HCT116 (cell line): ENCODE data around the gene KCNQ4.
A peak's percentile ranks its signal among the peaks of the same experiment; 100 is the strongest.

Experiments
- CTCF ChIP-seq, 3 experiments: fragments of 200-600 bp in 1 of 3; sonication (generic) in 1 of 3; IDR thresholded peaks in 2 of 3; conservative IDR thresholded peaks in 1 of 3; 2 replicates each; pipeline ENCODE4 v1.5.1; 2012 to 2017; ENCODE audit warnings: low read depth in 2 of 3, low read length in 2 of 3, antibody characterized with exemption in 1 of 3, borderline replicate concordance in 1 of 3, control low read depth in 1 of 3, mild to moderate bottlenecking in 1 of 3, mixed read lengths in 1 of 3, mixed run types in 1 of 3, moderate library complexity in 1 of 3; ENCODE audit not compliant: insufficient read depth in 1 of 3
- EZH2 ChIP-seq: fragments of 200-600 bp; sonication (generic); IDR thresholded peaks from 2 replicates; pipeline ENCODE4 v1.6.1; 2017; ENCODE audit warnings: antibody characterized with exemption, mixed run types
- MAX ChIP-seq: IDR thresholded peaks from 2 replicates; pipeline ENCODE4 v1.6.1; 2012
- POLR2A ChIP-seq: IDR thresholded peaks from 2 replicates; pipeline ENCODE4 v1.7.0; 2011; ENCODE audit warnings: borderline replicate concordance; ENCODE audit not compliant: insufficient read depth, insufficient read length; ENCODE audit errors: extremely low read depth
- POLR2AphosphoS5 ChIP-seq: IDR thresholded peaks from 2 replicates; pipeline ENCODE4 v1.6.1; 2011; ENCODE audit warnings: mild to moderate bottlenecking, low read depth, low read length, moderate library complexity
- TCF7L2 ChIP-seq: IDR thresholded peaks from 2 replicates; pipeline ENCODE4 v1.7.0; 2011; ENCODE audit warnings: borderline replicate concordance, inconsistent platforms; ENCODE audit not compliant: insufficient read depth, insufficient read length; ENCODE audit errors: extremely low read depth
- TF ChIP-seq, protein P1 (sequence below): IDR thresholded peaks from 2 replicates; pipeline ENCODE4 v1.6.1; 2012; ENCODE audit warnings: low read depth

- TF ChIP-seq EZH2: no peak
- TF ChIP-seq TCF7L2: no peak
- TF ChIP-seq, protein P1, sequence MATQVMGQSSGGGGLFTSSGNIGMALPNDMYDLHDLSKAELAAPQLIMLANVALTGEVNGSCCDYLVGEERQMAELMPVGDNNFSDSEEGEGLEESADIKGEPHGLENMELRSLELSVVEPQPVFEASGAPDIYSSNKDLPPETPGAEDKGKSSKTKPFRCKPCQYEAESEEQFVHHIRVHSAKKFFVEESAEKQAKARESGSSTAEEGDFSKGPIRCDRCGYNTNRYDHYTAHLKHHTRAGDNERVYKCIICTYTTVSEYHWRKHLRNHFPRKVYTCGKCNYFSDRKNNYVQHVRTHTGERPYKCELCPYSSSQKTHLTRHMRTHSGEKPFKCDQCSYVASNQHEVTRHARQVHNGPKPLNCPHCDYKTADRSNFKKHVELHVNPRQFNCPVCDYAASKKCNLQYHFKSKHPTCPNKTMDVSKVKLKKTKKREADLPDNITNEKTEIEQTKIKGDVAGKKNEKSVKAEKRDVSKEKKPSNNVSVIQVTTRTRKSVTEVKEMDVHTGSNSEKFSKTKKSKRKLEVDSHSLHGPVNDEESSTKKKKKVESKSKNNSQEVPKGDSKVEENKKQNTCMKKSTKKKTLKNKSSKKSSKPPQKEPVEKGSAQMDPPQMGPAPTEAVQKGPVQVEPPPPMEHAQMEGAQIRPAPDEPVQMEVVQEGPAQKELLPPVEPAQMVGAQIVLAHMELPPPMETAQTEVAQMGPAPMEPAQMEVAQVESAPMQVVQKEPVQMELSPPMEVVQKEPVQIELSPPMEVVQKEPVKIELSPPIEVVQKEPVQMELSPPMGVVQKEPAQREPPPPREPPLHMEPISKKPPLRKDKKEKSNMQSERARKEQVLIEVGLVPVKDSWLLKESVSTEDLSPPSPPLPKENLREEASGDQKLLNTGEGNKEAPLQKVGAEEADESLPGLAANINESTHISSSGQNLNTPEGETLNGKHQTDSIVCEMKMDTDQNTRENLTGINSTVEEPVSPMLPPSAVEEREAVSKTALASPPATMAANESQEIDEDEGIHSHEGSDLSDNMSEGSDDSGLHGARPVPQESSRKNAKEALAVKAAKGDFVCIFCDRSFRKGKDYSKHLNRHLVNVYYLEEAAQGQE: no peak
- TF ChIP-seq MAX: no peak
- peak; percentile 65 to 96 (median 96); a peak in 5 of 6 replicates for TF ChIP-seq CTCF (IDR thresholded peaks at IDR 0.05 in 2 of 3, conservative IDR thresholded peaks at IDR 0.05 in 1 of 3; ENCODE audit: borderline replicate concordance in 1 of 3, insufficient read depth in 1 of 3, low read depth in 2 of 3, low read length in 2 of 3)
- TF ChIP-seq POLR2AphosphoS5: no peak
- TF ChIP-seq POLR2A: no peak
Measured at GRCh38 chr1:40774266-40774998, 9.2 kb upstream of the KCNQ4 start.
